ENCODE results near the gene KIAA0232.

KIAA0232 gene

GRCh38 chr4:6852582-6852981 lies 70.1 kb downstream of the KIAA0232 start:
- no peak for DNase-seq

GRCh38 chr4:6854098-6854744 lies 71.7 kb downstream of the KIAA0232 start:
- DNase-seq: no peak

- DNase-seq: no peak
Observed at GRCh38 chr4:6855692-6856297, 73.3 kb downstream of the KIAA0232 start.

GRCh38 chr4:6856391-6856790 lies 73.9 kb downstream of the KIAA0232 start:
- no peak for DNase-seq

GRCh38 chr4:6857009-6857882 lies 74.7 kb downstream of the KIAA0232 start:
- no peak for DNase-seq

GRCh38 chr4:6858997-6859396 lies 76.5 kb downstream of the KIAA0232 start:
- no peak for DNase-seq

GRCh38 chr4:6859543-6859942 lies 77.0 kb downstream of the KIAA0232 start:
- DNase-seq: no peak

- no peak for DNase-seq
Observed at GRCh38 chr4:6868386-6868785, 85.9 kb downstream of the KIAA0232 start.

- DNase-seq: no peak
Observed at GRCh38 chr4:6869944-6870343, 87.4 kb downstream of the KIAA0232 start.

GRCh38 chr4:6873291-6873690 lies 90.8 kb downstream of the KIAA0232 start:
- no peak for DNase-seq

GRCh38 chr4:6873792-6874461 lies 91.4 kb downstream of the KIAA0232 start:
- DNase-seq: no peak

- no peak for DNase-seq
Observed at GRCh38 chr4:6874981-6875380, 92.5 kb downstream of the KIAA0232 start.

GRCh38 chr4:6875431-6875831 lies 92.9 kb downstream of the KIAA0232 start:
- no peak for DNase-seq

- no peak for DNase-seq
Observed at GRCh38 chr4:6876440-6876839, 93.9 kb downstream of the KIAA0232 start.

- DNase-seq: no peak
Observed at GRCh38 chr4:6877067-6877466, 94.5 kb downstream of the KIAA0232 start.

GRCh38 chr4:6878451-6879059 lies 96.0 kb downstream of the KIAA0232 start:
- DNase-seq: no peak

GRCh38 chr4:6880691-6881090 lies 98.2 kb downstream of the KIAA0232 start:
- no peak for DNase-seq

GRCh38 chr4:6881908-6882307 lies 99.4 kb downstream of the KIAA0232 start:
- DNase-seq: no peak

GRCh38 chr4:6884341-6884870 lies 101.9 kb downstream of the KIAA0232 start:
- no peak for DNase-seq

- no peak for DNase-seq
Observed at GRCh38 chr4:6885953-6886557, 103.5 kb downstream of the KIAA0232 start.

- DNase-seq: no peak
Observed at GRCh38 chr4:6886886-6887285, 104.4 kb downstream of the KIAA0232 start.

All from NCI-H510A (cell line).